ENCODE data around the gene OPRD1.
"Not testable (repeated sequence)": the region's sequence is repeated elsewhere in the genome, so short reads cannot be mapped to it uniquely, and the experiment has no call there.

OPRD1 gene

DNA sequence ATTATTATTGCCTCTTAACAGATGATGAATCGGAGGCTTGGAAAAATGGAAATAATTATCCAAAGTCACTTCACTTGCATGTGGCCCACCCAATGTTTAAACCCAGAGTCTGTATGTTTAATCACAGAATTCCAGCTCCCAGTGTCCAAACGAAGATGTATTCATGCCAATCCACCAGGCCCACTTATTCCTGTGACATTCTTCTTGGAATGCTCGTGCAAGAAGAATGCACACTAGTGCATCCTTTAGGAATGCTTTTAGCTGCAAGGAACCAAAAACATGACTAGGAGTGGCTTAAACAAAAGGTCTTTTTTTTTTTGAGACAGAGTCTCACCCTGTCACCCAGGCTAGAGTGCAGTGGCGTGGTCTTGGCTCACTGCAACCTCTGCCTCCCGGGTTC lies 8.9 kb upstream of the OPRD1 start:
- no peak for DNase-seq

DNA sequence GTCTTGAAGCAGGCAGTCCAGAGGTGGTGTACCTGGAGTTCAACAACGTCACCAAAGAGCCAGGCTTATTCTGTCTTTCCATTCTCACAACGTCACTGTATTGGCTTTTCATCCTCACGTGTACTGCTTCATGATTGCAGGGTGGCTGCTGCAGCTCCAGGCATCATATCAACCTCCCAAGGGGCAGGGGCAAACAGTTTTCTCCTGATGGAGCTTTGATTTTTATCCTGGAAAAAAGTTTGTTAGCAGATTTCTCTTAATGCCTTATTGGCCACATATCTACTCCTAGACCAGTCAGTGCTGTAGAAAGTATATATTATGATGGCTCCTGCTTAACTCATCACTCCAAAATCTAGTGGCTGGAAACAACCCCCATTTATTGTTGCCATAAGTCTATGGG lies 8.3 kb upstream of the OPRD1 start:
- no peak for DNase-seq

DNA sequence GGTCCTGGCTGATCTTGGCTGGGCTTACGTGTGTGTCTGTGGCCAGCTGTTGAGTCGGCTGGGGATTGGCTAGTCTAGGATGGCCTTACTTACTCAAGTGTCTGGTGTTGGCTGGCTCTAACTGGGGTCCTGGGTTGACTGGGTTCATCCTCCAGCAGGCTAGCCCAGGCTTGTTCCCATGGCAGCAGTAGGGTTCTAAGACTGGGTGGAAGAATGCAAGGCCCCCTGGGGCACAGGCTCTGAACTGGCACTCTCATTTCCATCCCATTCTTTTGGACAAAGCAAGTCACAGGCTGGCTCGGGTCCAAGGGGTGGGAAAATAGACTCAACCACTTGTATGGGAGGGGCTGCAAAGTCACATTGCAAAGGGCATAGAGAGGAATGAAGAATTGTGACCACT lies 7.9 kb upstream of the OPRD1 start:
- DNase-seq = no peak

DNA sequence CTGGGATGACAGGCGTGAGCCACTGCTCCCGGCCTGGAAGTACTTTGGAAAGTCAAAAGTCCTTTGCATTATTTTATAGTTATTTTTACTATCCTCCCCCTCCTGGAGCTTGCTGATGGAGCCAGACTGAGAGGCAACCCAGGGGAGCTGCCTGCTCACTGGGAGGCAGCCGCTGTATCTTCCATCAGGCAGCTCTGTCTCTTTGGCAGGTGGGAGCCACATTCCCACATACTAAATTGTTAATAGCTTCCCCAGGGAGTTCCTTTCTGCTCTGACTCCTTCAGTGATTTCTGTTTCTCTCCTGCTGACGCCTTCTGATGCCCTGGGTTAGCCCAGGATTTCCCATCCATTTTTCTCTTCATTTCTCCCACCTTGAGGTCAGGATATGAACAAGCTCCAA lies 4.9 kb upstream of the OPRD1 start:
- no peak for DNase-seq

DNA sequence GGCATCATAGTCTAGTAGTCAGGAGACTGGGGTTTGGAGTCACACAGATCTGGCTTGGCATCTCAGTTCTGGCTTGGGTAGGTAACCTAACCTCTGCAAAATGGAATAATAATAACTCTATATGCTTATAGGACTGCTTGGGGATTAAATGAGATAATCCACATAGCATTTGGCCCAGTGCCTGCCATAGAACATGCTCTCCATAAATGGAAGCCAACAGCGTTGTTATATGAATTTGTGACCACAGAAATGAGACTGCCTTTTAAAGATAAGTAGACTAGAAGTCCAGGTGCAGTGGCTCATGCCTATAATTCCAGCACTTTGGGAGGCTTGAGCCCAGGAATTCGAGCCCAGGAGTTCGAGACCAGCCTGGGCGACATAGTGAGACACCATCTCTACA lies 4.0 kb upstream of the OPRD1 start:
- no peak for DNase-seq

DNA sequence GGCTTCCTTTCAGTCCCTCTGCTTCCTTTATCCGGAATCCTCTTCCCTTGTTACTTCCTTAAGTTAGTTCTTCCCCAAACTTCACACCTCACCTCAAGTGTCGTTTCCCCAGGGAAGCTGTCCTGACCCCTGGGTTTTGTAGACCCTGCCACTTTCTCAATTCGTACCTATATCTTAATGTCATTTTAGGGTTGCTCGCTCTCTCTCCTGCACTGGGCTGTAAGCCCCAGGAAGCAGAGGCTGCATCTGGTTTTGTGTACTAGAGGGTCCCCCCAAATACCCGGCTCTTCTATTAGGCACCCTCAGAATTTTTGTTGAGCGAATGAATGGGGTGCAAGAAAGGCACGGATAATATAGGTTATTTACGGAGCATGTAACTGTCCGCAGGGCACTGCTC lies 603 bp upstream of the OPRD1 start:
- DNase-seq = no peak

DNA sequence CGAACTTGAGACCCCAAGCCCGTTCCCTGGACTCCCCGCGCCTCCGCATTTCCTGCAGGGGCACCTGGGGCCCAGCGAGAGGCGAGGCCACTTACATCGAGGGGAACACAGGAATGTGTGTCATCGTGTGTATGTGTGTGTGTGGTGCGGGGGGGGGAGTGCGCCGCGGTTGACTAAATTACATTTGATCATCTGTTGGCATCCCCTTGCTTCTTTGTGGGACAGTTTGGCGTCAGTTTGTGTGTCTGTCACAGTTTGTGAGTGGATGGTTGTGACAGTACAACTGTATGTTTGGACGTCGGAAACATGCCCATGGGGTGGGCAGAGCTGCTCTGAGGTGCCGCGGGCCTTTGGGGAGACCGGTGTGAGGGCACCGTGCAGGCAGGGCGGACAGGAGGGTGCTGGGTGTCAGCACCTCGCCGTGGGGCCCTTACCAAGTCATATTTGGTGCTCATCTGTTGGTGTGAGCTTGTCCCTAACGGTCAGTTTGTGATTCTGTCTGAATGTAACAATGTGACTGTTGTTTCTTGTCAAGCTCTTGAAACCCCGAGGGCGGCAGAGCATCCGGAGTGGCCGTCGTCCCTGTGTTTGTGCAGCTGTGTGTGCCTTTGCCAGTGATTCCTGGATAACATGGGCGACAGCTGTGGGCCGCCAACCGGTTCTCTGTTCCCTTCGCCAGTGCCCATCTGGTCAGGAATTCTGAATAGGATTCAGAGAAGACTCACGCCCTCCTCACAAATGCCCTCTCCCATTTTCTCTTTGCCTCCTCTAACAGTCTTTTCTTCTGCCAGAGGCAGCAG lies 899 bp downstream of the OPRD1 start:
- no peak for DNase-seq

DNA sequence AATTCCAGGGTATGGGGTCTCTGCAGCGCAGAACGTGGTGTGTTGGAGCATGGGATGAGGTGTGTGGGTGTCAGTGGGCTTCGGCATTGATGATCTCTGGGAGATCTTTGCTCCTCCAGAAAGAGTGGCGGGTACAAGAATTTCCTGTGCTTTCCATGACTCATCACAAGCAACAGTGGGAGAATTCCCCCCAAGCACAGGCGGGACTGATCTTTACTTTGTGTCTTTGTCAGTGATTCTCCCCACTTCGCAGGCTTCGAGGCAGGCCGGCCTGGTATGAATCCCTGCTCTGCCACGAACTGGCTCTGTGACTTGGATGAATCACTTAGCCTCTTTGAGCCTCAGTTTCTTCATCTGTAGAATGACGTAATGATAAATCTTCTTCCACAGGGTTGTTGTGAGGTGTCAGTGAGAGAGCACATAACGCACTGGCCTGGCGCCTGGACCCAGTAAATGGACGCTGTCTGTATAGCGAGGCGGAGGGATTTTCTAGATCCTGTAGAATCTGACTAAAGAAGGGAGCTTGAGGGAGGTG lies 2.0 kb downstream of the OPRD1 start:
- DNase-seq = no peak

DNA sequence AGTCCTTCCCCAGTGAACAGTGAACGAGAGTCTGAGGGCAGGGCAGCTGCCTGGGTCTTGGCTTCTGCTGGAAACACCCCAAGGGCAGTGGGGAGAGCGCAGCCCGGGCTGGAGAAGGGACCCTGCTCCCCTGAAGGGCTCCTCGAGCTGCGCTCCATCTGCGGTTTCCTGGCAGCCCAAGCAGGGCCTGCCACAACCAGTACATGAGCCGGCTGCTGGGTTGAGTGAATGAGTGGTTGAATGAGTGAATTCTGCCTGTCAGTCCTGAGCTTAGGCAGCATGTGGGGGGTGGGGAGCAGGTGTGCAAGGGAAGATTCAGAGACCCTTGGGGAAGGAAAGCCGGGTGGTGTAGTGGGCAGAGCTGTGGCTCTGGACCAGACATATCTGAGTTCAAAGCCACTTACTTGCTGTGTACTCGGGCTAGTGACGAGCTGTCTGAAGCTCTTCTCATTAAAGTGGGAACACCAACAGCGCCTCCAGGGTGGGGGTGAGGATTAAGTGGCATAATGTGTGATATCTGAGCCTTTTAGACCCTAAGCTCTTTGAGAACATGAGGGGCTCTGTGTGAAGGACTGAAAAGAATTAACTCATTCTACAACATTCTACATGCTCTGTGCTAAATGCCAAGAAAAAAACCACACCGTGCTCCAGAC lies 3.7 kb downstream of the OPRD1 start:
- DNase-seq = no peak

DNA sequence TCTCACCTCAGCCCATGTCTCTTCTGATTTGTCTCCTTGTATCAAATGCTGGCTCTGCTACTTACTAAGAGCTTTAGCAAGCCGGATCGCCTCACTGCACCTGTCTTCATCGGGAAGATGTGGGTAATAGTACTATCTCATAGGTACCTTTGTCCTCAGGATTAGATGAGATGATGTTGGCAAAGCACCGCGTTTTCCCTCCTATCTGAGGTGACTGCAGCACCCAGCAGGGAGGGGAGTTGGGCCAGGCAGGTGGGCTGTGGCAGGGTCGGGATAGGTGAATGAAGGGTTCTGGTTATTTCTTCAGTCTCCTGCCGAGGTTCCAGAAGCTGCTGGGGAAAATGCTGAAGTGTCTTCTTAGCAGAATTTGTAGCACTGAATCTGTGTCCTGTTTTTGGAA lies 5.2 kb downstream of the OPRD1 start:
- DNase-seq = no peak

DNA sequence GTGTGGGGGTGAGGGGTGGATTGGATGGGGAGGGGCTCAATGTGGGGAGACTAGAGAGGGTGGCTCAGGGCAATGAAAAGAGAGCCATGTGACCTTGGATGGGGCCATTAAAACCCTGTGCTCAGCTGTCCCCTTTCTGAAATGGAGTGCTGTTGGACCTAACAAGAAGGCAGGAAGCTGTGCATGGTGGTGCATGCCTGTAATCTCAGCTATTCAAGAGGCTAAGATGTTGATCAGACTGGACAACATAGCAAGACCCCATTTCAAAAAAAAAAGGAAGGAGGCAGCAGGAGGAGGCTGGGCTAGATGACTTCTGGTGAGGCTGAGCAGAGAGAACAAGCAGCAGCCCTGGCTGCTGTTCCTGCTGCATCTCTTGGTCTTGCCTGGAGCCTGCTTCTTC lies 7.0 kb downstream of the OPRD1 start:
- DNase-seq = no peak

DNA sequence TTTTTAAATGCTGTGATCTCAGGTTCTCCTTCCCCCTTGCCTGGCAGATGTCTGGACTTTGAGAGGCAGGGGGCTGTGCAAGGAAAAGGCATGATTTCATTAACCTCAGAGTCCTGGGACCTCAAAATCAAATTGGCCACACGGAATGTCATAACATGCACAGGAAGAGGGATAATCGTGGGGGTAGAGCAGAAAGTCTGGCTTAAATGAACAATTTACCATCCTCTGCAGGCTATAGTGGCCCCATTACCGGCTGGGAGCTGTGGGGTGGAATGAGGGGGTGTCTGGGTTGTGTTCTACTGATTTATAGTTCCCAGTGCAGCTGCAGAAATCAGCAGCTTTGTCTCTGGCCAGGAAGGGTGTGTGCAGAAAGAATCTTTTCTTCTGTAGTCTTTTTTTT lies 10.8 kb downstream of the OPRD1 start:
- no peak for DNase-seq

DNA sequence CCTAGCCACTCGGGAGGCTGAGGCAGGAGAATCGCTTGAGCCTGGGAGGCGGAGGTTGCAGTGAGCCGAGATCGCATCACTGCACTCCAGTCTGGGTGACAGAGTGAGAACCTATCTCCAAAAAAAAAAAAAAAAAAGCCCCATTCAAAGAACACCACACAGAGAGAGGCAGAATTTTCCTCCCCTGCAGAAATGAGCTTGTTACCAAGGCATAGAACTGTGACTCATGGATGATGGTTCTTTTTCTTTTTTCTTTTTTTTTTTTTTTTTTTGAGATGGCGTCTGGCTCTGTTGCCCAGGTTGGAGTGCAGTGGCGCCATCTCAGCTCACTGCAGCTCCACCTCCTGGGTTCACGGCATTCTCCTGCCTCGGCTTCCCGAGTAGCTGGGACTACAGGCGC lies 12.1 kb downstream of the OPRD1 start:
- not testable (repeated sequence) for DNase-seq

DNA sequence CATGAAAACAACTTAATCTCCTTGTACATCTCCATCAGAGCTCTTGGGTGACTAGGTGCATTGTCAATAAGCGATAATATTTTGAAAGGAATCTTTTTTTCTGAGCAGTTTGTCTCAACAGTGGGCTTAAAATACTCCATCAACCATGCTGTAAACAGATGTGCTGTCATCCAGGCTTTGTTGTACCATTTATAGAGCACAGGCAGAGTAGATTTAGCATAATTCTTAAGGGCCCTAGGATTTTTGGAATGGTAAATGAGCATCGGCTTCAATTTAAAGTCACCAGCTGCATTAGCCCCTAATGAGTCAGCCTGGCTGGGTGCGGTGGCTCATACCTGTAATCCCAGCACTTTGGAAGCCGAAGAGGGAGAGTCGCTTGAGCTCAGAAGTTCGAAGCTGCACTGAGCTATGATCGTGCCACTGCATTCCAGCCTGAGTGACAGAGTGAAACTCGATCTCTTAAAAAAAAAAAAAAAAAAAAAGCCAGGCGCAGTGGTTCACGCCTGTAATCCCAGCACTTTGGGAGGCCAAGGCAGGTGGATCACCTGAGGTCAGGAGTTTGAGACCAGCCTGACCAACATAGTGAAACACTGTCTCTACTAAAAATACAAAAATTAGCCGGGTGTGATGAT lies 16.4 kb downstream of the OPRD1 start:
- DNase-seq = not testable (repeated sequence)

DNA sequence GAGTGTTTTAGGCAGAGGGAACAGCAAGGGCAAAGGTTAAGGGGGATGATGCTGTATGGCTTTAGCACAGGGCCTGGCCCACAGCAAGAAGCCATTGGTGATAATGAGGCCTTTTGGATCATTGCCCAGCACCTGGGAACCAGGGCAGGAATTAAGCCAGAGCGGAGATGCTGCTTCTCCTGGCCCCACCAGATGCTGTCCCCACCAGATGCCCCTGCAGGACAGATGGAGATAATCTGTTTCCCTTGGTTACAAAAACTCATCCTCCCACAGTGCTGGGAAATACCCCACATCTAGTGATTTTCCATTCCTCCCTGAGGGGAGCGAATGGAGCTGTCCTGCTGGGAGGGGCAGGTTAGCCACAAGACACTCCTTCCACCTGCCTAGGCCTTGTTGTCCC lies 18.8 kb downstream of the OPRD1 start:
- DNase-seq = no peak

DNA sequence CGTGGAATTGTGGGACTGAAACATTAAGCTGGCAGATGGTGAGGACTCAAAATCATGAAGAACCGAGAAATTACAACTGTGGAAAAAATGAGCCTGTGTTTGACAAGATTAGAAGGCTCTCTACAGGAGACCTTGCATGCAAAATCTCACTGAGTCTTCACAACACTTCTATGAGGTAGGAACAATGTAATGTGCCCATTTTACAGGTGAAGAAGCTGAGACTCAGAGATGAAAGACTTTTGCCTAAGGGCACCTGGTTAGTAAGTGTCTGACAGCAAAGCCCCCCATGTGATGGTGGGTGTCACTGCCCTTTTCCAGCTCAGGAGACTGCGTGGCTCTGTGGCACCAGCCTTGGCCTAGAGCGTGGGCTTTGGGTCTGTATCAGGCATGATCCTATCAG lies 21.0 kb downstream of the OPRD1 start:
- DNase-seq = no peak

DNA sequence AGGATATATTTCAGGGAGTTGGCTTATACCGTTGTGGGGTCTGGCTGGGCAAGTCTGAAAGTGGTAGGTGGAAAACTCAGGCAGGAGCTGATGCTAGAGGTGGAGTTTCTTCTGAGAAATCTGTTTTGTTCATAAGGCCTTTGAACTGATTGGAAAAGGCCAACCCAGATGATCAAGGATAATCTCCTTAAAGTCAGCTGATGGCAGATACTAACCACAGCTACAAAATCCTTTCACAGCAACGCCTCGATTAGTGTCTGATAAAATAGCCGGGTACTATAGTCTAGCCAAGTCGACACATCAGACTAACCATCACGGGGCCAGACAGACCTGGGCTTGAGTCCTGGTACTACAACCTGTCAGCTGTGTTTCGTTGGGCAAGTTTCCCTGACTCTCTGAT lies 21.4 kb downstream of the OPRD1 start:
- no peak for DNase-seq

DNA sequence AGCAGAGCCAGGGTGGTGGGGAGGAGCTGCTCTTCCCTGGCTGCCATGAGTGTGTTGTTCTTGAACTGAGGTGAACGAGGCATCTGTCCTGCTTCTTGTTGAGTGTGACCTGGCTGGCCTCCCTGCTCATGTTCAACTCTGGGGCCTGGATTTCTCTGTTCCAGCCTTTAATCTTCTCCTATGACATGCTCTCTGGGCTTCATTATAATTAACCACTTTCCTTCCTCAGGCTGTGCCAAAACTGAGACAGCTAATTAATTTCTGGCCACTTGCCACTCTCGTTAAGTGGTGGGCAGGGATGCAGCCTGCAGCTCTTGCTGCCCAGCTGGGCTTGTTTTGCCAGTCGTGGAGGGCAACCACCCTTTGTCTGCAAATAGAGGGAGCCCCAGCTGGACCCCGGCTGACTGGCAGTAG lies 23.3 kb downstream of the OPRD1 start:
- DNase-seq = no peak

DNA sequence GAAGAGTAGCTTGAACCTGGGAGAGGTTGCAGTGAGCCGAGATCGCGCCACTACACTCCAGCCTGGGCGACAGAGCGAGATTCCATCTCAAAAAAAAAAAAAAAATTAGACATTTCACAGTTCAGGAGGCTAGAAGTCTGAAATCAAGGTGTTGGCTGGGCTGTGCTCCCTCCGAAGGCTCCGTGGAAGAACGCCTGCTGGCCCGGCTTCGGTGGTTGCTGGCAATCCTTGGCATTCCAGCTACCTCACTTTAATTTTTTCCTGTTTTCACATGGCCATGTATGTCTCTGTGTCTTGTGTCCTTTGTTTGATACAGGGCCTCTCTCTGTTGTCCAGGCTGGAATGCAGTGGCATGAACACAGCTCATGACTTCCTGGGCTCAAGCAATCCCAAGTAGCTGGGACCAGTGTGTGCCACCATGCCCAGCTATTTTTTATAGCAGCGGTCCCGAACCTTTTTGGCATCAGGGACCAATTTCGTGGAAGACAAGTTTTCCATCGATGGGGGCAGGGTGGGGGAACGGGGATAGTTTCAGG lies 24.5 kb downstream of the OPRD1 start:
- no peak for DNase-seq

DNA sequence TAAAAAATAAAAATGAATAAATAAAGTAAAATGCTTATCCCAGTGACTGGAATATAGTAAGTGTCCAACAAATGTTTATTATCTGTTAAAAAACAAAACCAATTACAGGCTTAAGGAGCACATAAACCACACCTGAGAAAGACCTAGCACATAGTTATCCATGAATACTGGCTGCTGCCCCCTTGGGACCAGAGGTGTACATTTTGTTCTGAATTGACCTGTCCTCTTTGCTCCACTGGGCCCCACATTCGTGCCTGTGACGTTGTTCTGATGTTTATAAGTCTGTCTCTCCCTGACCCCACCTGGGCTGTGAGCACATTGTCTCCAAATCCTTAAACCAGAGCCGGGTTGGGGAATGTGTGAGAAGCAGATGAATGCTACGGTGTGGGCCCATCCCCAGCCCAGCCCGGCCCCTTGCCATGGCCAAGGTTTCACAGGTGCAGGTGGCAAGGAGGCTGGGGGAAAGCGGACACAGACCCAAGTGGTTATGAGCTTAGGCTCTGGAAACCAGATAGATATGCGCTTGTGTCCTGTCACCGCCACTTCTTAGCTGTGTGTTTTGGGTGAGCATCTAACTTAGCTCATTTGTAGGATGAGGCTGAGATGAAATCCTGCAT lies 29.1 kb downstream of the OPRD1 start:
- no peak for DNase-seq

DNA sequence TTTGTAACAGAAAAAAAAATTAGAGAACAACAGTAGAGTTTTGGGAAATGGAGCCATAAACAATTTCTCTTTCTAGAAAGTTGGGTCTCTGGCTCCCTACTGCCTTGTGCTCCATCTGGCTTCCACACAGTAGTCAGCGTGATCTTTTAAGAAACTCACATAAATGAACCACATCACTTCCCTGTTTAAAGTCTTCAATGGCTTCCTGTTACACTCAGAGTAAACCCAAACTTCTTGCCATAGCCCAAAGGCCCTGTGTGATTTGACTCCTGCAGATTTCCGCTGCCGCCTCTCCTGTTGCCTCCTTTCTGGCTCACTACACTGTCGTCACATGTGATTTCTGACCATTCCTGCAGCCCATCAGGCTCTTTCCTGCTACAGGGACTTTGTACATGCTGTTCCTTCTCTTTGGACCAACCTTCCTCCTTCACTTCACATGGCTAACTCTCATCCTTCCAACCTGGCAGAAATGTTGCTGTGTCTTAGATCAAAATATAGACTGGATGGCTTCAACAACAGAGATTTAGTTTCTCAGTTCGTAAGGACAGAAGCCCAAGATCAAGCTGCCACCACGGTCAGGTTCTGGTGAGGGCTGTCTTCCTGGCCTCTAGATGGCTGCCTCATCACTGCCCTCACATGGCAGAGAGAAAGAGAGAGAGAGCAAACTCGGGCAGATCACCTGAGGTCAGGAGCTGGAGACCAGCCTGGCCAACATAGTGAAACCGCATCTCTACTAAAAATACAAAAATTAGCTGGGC lies 34.0 kb downstream of the OPRD1 start:
- DNase-seq = peak; percentile 15

DNA sequence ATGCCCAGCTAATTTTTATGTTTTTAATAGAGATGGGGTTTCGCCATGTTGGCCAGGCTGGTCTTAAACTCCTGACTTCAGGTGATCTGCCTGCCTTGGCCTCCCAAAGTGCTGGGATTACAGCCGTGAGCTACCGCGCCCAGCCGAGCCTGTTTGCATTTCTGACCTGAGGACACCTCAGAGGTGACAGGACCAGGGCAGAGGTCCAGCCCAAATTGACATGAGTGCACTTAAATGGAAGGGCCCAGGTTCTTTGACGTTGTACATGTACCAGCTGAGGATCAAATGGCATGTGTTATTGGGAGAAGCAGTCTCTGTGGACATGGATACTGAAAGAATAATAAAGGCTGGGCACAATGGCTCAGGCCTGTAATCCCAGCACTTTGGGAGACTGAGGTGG lies 35.2 kb downstream of the OPRD1 start:
- not testable (repeated sequence) for DNase-seq

DNA sequence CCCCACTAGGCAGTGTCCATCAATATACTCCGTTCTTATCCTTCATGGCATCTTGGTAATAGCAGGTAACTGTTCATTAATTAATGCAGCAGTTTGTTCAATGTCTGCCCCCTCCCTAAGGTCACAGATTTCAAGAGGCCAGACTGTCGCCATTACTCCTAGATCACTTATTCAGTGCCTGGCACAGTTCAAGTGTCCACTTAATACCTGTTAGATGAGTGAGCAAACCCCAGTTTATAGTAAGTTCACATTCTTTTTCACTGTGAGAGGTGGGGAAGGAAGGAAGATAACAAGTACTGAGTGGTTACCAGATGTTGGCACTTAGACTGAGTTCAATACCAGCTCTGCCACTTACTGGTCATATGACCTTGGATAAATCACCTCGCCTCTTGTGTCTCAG lies 36.4 kb downstream of the OPRD1 start:
- DNase-seq = no peak
